ENCODE data around the gene ADAMTSL5. TPM values are rescaled to one million over a fixed set of nuclear protein-coding genes. Genes with fewer than 3 reads are reported as not detected.

Gene ADAMTSL5
- total RNA-seq, 4 donors from 2014 or later, result 2.6 to 3.7 (median 2.7) TPM; not detected in 1

GRCh38 chr19:1525343-1525742 lies 12.5 kb upstream of the ADAMTSL5 start:
- no peak for TF ChIP-seq CTCF (IDR thresholded peaks at IDR 0.05)
- no peak for TF ChIP-seq POLR2AphosphoS5 (IDR thresholded peaks at IDR 0.05)
- no peak for TF ChIP-seq POLR2A (IDR thresholded peaks at IDR 0.05)
- no peak for TF ChIP-seq EP300 (IDR thresholded peaks at IDR 0.05; ENCODE audit: low read depth)
- DNase-seq, result no peak
- Histone ChIP-seq H3K4me1 (peaks cover 3 to 7% (median 6%) of the 10 kb centered on the region in 4 donors), H3K27ac (no peak overlapping the region), H3K27me3 (peaks cover 69% of the 10 kb centered on the region), H3K9me3 (no peaks in the 10 kb centered on the region), H3K36me3 (no peaks in the 10 kb centered on the region), H3K4me3 (no peak overlapping the region)
- 53% methylated on average over 23 of the region's 31 CpGs; no CpG with 5 or more reads in 1 of the 2 donors for WGBS, 2 donors (ENCODE audit: low coverage in 1 of 2)
- intact Hi-C loops (cut with DNase I; ENCODE audit: low total_unique reads), result no loop called here
- in situ Hi-C loops (cut with MboI; ENCODE audit: low pct_ligation_motif_present in 1 of 4, low pct_unique_long_range_greater_than_20kb in 1 of 4, low sequenced_read_pairs in 3 of 4), result loop anchor here (25.0 kb wide), 3 partner anchors 162 to 287 kb away; partner anchors contain the start of gene ATP8B3 (in 1 of the 4)

- H3K4me1 ChIP-seq, result peaks cover 3 to 7% (median 6%) of the 10 kb centered on the region in 4 donors
- H3K27me3 ChIP-seq, result peaks cover 72% of the 10 kb centered on the region
- intact Hi-C loops (cut with DNase I; ENCODE audit: low total_unique reads) (no loop called here), in situ Hi-C loops (cut with MboI; ENCODE audit: low pct_ligation_motif_present in 1 of 4, low pct_unique_long_range_greater_than_20kb in 1 of 4, low sequenced_read_pairs in 3 of 4) (loop anchor here (25.0 kb wide), 3 partner anchors 162 to 287 kb away; partner anchors contain the start of gene ATP8B3 (in 1 of the 4))
- DNase-seq, result no peak
- H3K4me3 ChIP-seq, result no peak overlapping the region
- no peaks in the 10 kb centered on the region for H3K36me3 ChIP-seq
- H3K27ac ChIP-seq, result no peak overlapping the region
- TF ChIP-seq POLR2A (IDR thresholded peaks at IDR 0.05), result no peak
- TF ChIP-seq EP300 (IDR thresholded peaks at IDR 0.05; ENCODE audit: low read depth), result no peak
- TF ChIP-seq POLR2AphosphoS5 (IDR thresholded peaks at IDR 0.05), result no peak
- TF ChIP-seq CTCF (IDR thresholded peaks at IDR 0.05), result no peak
- 53% methylated on average over 17 of the region's 17 CpGs; no CpG with 5 or more reads in 1 of the 2 donors for WGBS, 2 donors (ENCODE audit: low coverage in 1 of 2)
- no peaks in the 10 kb centered on the region for H3K9me3 ChIP-seq
These were observed 12.1 kb upstream of the ADAMTSL5 start for GRCh38 chr19:1524972-1525325.

- H3K4me3 ChIP-seq, result peak overlapping the region in 1 of 4 donors; percentile 20
- H3K27me3 ChIP-seq, result peaks cover 75% of the 10 kb centered on the region
- no peaks in the 10 kb centered on the region for H3K36me3 ChIP-seq
- in situ Hi-C loops (cut with MboI; ENCODE audit: low pct_ligation_motif_present in 1 of 4, low pct_unique_long_range_greater_than_20kb in 1 of 4, low sequenced_read_pairs in 3 of 4) (no loop called here), intact Hi-C loops (cut with DNase I; ENCODE audit: low total_unique reads) (no loop called here)
- H3K27ac ChIP-seq, result no peak overlapping the region
- TF ChIP-seq CTCF (IDR thresholded peaks at IDR 0.05) (no peak), POLR2AphosphoS5 (IDR thresholded peaks at IDR 0.05) (no peak), POLR2A (IDR thresholded peaks at IDR 0.05) (no peak), EP300 (IDR thresholded peaks at IDR 0.05; ENCODE audit: low read depth) (no peak)
- no peaks in the 10 kb centered on the region for H3K9me3 ChIP-seq
- no peak for DNase-seq
- WGBS, 2 donors (ENCODE audit: low coverage in 1 of 2), result 37 to 40% methylated on average over 1 to 7 of the region's 49 CpGs
- H3K4me1 ChIP-seq, result peaks cover 3 to 7% (median 6%) of the 10 kb centered on the region in 4 donors
These were observed 11.6 kb upstream of the ADAMTSL5 start for GRCh38 chr19:1524287-1524971.

GRCh38 chr19:1523412-1524286 lies 10.8 kb upstream of the ADAMTSL5 start, which contains the start of gene PLK5:
TSS of gene PLK5 (plus strand) at chr19:1524077. CDS start at chr19:1526997, 2,920 bp downstream.
- Histone ChIP-seq H3K27ac (no peak within 1 kb of the TSS), H3K9me3 (no peaks in the 10 kb centered on the region), H3K27me3 (peaks cover 75% of the 10 kb centered on the region), H3K4me3 (peak within 1 kb of the TSS in 1 of 4 donors; percentile 20), H3K36me3 (no peaks in the 10 kb centered on the region), H3K4me1 (peaks cover 3 to 7% (median 6%) of the 10 kb centered on the region in 4 donors)
- no peak for DNase-seq
- intact Hi-C loops (cut with DNase I; ENCODE audit: low total_unique reads), result no loop called here
- TF ChIP-seq EP300 (IDR thresholded peaks at IDR 0.05; ENCODE audit: low read depth) (no peak), POLR2A (IDR thresholded peaks at IDR 0.05) (no peak), POLR2AphosphoS5 (IDR thresholded peaks at IDR 0.05) (no peak), CTCF (IDR thresholded peaks at IDR 0.05) (no peak)
- in situ Hi-C loops (cut with MboI; ENCODE audit: low pct_ligation_motif_present in 1 of 4, low pct_unique_long_range_greater_than_20kb in 1 of 4, low sequenced_read_pairs in 3 of 4), result no loop called here
- 55% methylated on average over 12 of the region's 92 CpGs; no CpG with 5 or more reads in 1 of the 2 donors for WGBS, 2 donors (ENCODE audit: low coverage in 1 of 2)

All from transverse colon (tissue), 4 donors.